ENCODE results near the gene RRM1. TPM values are rescaled to one million over a fixed set of nuclear protein-coding genes. Genes with fewer than 3 reads are reported as not detected.

The RRM1 gene
- polyA plus RNA-seq, 1 donor (not counting 4 experiments of a cell fraction or from before 2014, with no cell fraction given) = 65.6 TPM

DNA sequence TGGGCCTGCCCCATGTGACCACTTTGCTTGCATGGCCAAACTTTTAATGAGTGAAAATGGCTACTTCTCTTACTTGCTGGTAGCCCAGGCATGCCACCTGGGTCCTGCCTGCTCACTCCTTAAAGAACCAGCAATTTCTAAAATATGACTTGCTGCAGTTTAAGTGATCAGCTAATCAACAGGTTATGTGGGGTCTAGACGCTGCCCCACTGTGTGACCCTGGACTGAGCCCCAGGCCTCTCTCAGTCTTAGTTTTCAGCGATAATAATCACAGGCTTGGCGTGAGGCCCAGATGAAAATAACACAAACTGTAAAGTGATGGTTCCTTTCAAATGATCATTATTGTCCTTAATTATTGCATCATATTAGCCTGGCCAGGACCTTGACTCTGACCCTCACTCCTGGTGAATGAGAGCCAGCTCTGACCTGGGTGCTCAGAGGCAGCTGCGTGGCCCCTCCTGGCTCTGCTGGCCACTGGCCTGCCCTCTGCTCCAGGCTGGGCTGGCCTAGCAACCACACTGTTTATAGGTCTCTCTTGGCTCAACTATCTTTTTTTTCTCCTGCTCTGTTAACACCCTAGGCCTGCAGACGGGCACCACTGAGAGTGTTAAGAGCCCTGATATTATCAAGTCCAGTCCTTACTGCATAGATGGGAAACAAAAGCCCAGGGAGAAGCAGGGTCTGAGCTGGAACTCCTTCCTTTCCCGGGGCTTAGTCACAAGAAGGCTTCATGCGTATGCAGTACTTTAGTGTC lies 89.7 kb downstream of the RRM1 start:
- Histone ChIP-seq H3K9me1 (ENCODE audit: control insufficient read depth, extremely low read depth, insufficient read depth, low read length) (no peaks in the 10 kb centered on the region), H3K27me3 (ENCODE audit: control insufficient read depth, extremely low read depth, insufficient read depth, low read length) (no peaks in the 10 kb centered on the region), H2AFZ (ENCODE audit: control insufficient read depth, low read length) (no peak overlapping the region), H3K4me2 (ENCODE audit: control insufficient read depth, extremely low read depth, insufficient read depth, low read depth, low read length) (no peak overlapping the region), H3K79me2 (ENCODE audit: control insufficient read depth, insufficient read depth, low read length) (no peaks in the 10 kb centered on the region), H3K4me1 (ENCODE audit: control insufficient read depth, extremely low read depth, insufficient read depth, low read length) (no peaks in the 10 kb centered on the region), H3K9me3 (ENCODE audit: control insufficient read depth, low read depth, low read length) (no peaks in the 10 kb centered on the region), H3K4me3 (ENCODE audit: control insufficient read depth in 2 of 3, extremely low read depth in 1 of 3, insufficient read depth in 2 of 3, low read depth in 1 of 3, low read length in 3 of 3) (no peak overlapping the region), H3K9ac (ENCODE audit: control insufficient read depth, extremely low read depth, insufficient read depth, low read length) (no peak overlapping the region), H3K36me3 (ENCODE audit: control insufficient read depth in 2 of 2, extremely low read depth in 1 of 2, insufficient read depth in 2 of 2, low read length in 2 of 2) (no peaks in the 10 kb centered on the region), H4K20me1 (ENCODE audit: control insufficient read depth, extremely low read depth, insufficient read depth, low read length) (no peaks in the 10 kb centered on the region), H3K27ac (ENCODE audit: control insufficient read depth, insufficient read depth, low read length) (no peak overlapping the region)
- DNase-seq (ENCODE audit: low read depth, low spot score) (no peak), FAIRE-seq (no peak)
- dilution Hi-C loops (cut with MboI; ENCODE audit: extremely low pct_ligation_motif_present, low sequenced_read_pairs) = loop anchor here (25.0 kb wide), 1 partner anchor 378 kb away; no protein-coding TSS in a partner anchor
- TF ChIP-seq, protein P1, sequence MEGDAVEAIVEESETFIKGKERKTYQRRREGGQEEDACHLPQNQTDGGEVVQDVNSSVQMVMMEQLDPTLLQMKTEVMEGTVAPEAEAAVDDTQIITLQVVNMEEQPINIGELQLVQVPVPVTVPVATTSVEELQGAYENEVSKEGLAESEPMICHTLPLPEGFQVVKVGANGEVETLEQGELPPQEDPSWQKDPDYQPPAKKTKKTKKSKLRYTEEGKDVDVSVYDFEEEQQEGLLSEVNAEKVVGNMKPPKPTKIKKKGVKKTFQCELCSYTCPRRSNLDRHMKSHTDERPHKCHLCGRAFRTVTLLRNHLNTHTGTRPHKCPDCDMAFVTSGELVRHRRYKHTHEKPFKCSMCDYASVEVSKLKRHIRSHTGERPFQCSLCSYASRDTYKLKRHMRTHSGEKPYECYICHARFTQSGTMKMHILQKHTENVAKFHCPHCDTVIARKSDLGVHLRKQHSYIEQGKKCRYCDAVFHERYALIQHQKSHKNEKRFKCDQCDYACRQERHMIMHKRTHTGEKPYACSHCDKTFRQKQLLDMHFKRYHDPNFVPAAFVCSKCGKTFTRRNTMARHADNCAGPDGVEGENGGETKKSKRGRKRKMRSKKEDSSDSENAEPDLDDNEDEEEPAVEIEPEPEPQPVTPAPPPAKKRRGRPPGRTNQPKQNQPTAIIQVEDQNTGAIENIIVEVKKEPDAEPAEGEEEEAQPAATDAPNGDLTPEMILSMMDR (optimal IDR thresholded peaks at IDR 0.05 in 1 of 3, IDR thresholded peaks at IDR 0.05 in 1 of 3, conservative IDR thresholded peaks at IDR 0.05 in 1 of 3; ENCODE audit: extremely low read depth in 1 of 3, insufficient read depth in 2 of 3, low read length in 3 of 3) = no peak
- TF ChIP-seq EZH2 (IDR thresholded peaks at IDR 0.05; ENCODE audit: low read length) = no peak

DNA sequence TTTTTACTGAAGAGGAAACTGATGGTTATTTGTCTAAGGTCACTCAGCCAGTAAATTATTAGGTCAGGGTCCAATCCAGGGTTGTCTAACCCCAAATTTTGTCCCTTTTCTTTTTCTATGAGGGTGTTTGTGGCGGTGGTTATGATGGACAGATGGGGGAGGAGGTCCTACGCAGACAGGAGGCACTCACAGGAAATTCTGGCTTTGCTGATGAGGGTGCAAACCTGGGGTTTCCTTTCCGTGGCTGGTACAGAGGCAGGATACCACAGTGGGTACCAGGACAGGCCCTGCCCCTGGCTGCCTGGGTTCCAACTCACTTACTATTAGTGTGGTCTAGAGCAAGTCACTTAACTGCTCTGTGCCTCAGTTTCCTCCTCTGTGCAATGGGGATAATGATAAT lies 91.0 kb downstream of the RRM1 start:
- FAIRE-seq (no peak), DNase-seq (ENCODE audit: low read depth, low spot score) (no peak)
- Histone ChIP-seq H3K4me3 (ENCODE audit: control insufficient read depth in 2 of 3, extremely low read depth in 1 of 3, insufficient read depth in 2 of 3, low read depth in 1 of 3, low read length in 3 of 3) (no peak overlapping the region), H3K9ac (ENCODE audit: control insufficient read depth, extremely low read depth, insufficient read depth, low read length) (no peak overlapping the region), H3K27ac (ENCODE audit: control insufficient read depth, insufficient read depth, low read length) (no peak overlapping the region), H3K79me2 (ENCODE audit: control insufficient read depth, insufficient read depth, low read length) (no peaks in the 10 kb centered on the region), H3K27me3 (ENCODE audit: control insufficient read depth, extremely low read depth, insufficient read depth, low read length) (no peaks in the 10 kb centered on the region), H3K4me1 (ENCODE audit: control insufficient read depth, extremely low read depth, insufficient read depth, low read length) (no peaks in the 10 kb centered on the region), H3K9me3 (ENCODE audit: control insufficient read depth, low read depth, low read length) (no peaks in the 10 kb centered on the region), H2AFZ (ENCODE audit: control insufficient read depth, low read length) (no peak overlapping the region), H3K4me2 (ENCODE audit: control insufficient read depth, extremely low read depth, insufficient read depth, low read depth, low read length) (no peak overlapping the region), H3K9me1 (ENCODE audit: control insufficient read depth, extremely low read depth, insufficient read depth, low read length) (no peaks in the 10 kb centered on the region), H3K36me3 (ENCODE audit: control insufficient read depth in 2 of 2, extremely low read depth in 1 of 2, insufficient read depth in 2 of 2, low read length in 2 of 2) (no peaks in the 10 kb centered on the region), H4K20me1 (ENCODE audit: control insufficient read depth, extremely low read depth, insufficient read depth, low read length) (no peaks in the 10 kb centered on the region)
- TF ChIP-seq, protein P1 (optimal IDR thresholded peaks at IDR 0.05 in 1 of 3, IDR thresholded peaks at IDR 0.05 in 1 of 3, conservative IDR thresholded peaks at IDR 0.05 in 1 of 3; ENCODE audit: extremely low read depth in 1 of 3, insufficient read depth in 2 of 3, low read length in 3 of 3) = no peak
- no peak for TF ChIP-seq EZH2 (IDR thresholded peaks at IDR 0.05; ENCODE audit: low read length)
- dilution Hi-C loops (cut with MboI; ENCODE audit: extremely low pct_ligation_motif_present, low sequenced_read_pairs) = loop anchor here (25.0 kb wide), 1 partner anchor 377 kb away; no protein-coding TSS in a partner anchor

Data from keratinocyte (primary cell).